H1 (cell line): ENCODE data around the gene MLLT6. TPM values are rescaled to one million over a fixed set of nuclear protein-coding genes. Genes with fewer than 3 reads are reported as not detected.
A peak's percentile ranks its signal among the peaks of the same experiment; 100 is the strongest.

Experiments
- CTCF ChIA-PET: fragments of 300-600 bp; sonication (Branson Sonifier 250); formaldehyde crosslinking; loops from one replicate; lab custom pipeline; 2021; ENCODE audit not compliant: partially characterized antibody; lab: Charles Lee
- POLR2A ChIA-PET: fragments of 300-600 bp; sonication (Branson Sonifier 250); formaldehyde crosslinking; loops from one replicate; lab custom pipeline; 2021; ENCODE audit warnings: inconsistent platforms; ENCODE audit not compliant: partially characterized antibody; lab: Charles Lee
- DNase-seq, 2 experiments: peaks; one replicate each; pipeline versions ENCODE4 v3.0.0 to v3.0.0-alpha.2; 2010 to 2022; ENCODE audit warnings: low spot score in 2 of 2, low read depth in 1 of 2, mixed read lengths in 1 of 2
- FAIRE-seq: peaks from 2 replicates; lab custom pipeline; 2011; peaks lifted over from hg19 to GRCh38; lab: Jason Lieb, UNC
- H2AFZ ChIP-seq: 2 replicates; pipeline ENCODE4 v1.8.1; 2012; ENCODE audit warnings: low read length, inconsistent platforms
- H2AK5ac ChIP-seq: 2 replicates; pipeline ENCODE4 v1.6.1; 2013; ENCODE audit warnings: low read depth, low read length
- H2BK120ac ChIP-seq: replicated peaks from 2 replicates; pipeline ENCODE3; 2013; ENCODE audit warnings: low read depth, low read length, inconsistent platforms
- H2BK12ac ChIP-seq: 2 replicates; pipeline ENCODE4 v1.6.1; 2013; ENCODE audit warnings: low read depth, low read length
- H2BK15ac ChIP-seq: 2 replicates; pipeline ENCODE4 v1.6.1; 2013; ENCODE audit warnings: low read length
- H2BK20ac ChIP-seq: 2 replicates; pipeline ENCODE4 v1.6.1; 2013; ENCODE audit warnings: low read length
- H2BK5ac ChIP-seq: 2 replicates; pipeline ENCODE4 v1.6.1; 2013; ENCODE audit warnings: low read depth, low read length
- H3K14ac ChIP-seq: 2 replicates; pipeline ENCODE4 v1.6.1; 2013; ENCODE audit warnings: inconsistent platforms; ENCODE audit not compliant: insufficient read length
- H3K18ac ChIP-seq: 2 replicates; pipeline ENCODE4 v1.6.1; 2013; ENCODE audit warnings: low read length; ENCODE audit errors: extremely low read depth
- H3K23ac ChIP-seq: 2 replicates; pipeline ENCODE4 v1.6.1; 2013; ENCODE audit warnings: inconsistent platforms; ENCODE audit not compliant: insufficient read length
- H3K23me2 ChIP-seq: 2 replicates; pipeline ENCODE4 v1.6.1; 2013; ENCODE audit warnings: low read depth, low read length
- H3K27ac ChIP-seq: 2 replicates; pipeline ENCODE4 v1.6.1; 2011; ENCODE audit warnings: low read depth, low read length, inconsistent platforms
- H3K27me3 ChIP-seq, 4 experiments: replicated peaks in 1 of 4; 1 replicate in 1 of 4; 2 replicates in 3 of 4; pipeline versions ENCODE4 v1.6.1 to v1.8.1; 2011 to 2013; ENCODE audit warnings: low read length in 3 of 4, mild to moderate bottlenecking in 3 of 4, inconsistent platforms in 2 of 4, mixed read lengths in 2 of 4, moderate library complexity in 1 of 4; ENCODE audit not compliant: control insufficient read depth in 3 of 4, insufficient read depth in 3 of 4; ENCODE audit errors: extremely low read depth in 1 of 4
- H3K36me3 ChIP-seq, 4 experiments: 2 replicates each; pipeline versions ENCODE4 v1.6.1 to v1.8.1; 2011 to 2013; ENCODE audit warnings: mild to moderate bottlenecking in 4 of 4, low read length in 3 of 4, moderate library complexity in 2 of 4, control low read depth in 1 of 4, inconsistent platforms in 1 of 4; ENCODE audit not compliant: insufficient read depth in 4 of 4, control insufficient read depth in 2 of 4
- H3K4ac ChIP-seq: replicated peaks from 2 replicates; pipeline ENCODE3; 2013; ENCODE audit warnings: low read length, low read depth, mixed read lengths, inconsistent platforms; ENCODE audit not compliant: insufficient read length
- H3K4me1 ChIP-seq, 4 experiments: replicated peaks in 1 of 4; 1 replicate in 1 of 4; 2 replicates in 3 of 4; pipeline versions ENCODE4 v1.6.1 to v1.8.1; 2011 to 2013; ENCODE audit warnings: low read length in 3 of 4, inconsistent platforms in 2 of 4, mixed read lengths in 1 of 4; ENCODE audit not compliant: insufficient read depth in 4 of 4, control insufficient read depth in 3 of 4
- H3K4me2 ChIP-seq, 2 experiments: 2 replicates each; pipeline versions ENCODE4 v1.6.1 to v1.8.1; 2011 to 2013; ENCODE audit warnings: low read depth in 2 of 2, low read length in 2 of 2, control low read depth in 1 of 2, inconsistent platforms in 1 of 2, mild to moderate bottlenecking in 1 of 2; ENCODE audit not compliant: insufficient read depth in 1 of 2
- H3K4me3 ChIP-seq, 4 experiments: fragments of 200-600, 300-600 bp in 1 of 4; sonication (generic), shearing (Covaris generic), sonication (Bioruptor Twin) in 1 of 4; 2 replicates each; pipeline versions ENCODE4 v1.5.1 to v1.8.1; 2011 to 2016; ENCODE audit warnings: low read length in 4 of 4, low read depth in 3 of 4, control low read depth in 2 of 4, inconsistent platforms in 2 of 4, mild to moderate bottlenecking in 2 of 4, mixed read lengths in 1 of 4, moderate library complexity in 1 of 4; ENCODE audit not compliant: insufficient read depth in 2 of 4; ENCODE audit errors: extremely low read depth in 1 of 4
- H3K56ac ChIP-seq: replicated peaks from 2 replicates; pipeline ENCODE3; 2013; ENCODE audit warnings: low read depth, mild to moderate bottlenecking, mixed read lengths, low read length, inconsistent platforms; ENCODE audit not compliant: insufficient read length
- H3K79me1 ChIP-seq: 2 replicates; pipeline ENCODE4 v1.6.1; 2013; ENCODE audit warnings: low read depth, low read length, control low read depth
- H3K79me2 ChIP-seq, 2 experiments: 2 replicates each; pipeline versions ENCODE4 v1.6.1 to v1.8.1; 2012 to 2013; ENCODE audit warnings: low read length in 2 of 2, mild to moderate bottlenecking in 2 of 2, inconsistent platforms in 1 of 2; ENCODE audit not compliant: insufficient read depth in 2 of 2, control insufficient read depth in 1 of 2
- H3K9ac ChIP-seq, 4 experiments: replicated peaks in 1 of 4; 1 replicate in 1 of 4; 2 replicates in 3 of 4; pipeline versions ENCODE4 v1.6.1 to v1.8.1; 2011 to 2013; ENCODE audit warnings: low read depth in 3 of 4, low read length in 3 of 4, control low read depth in 2 of 4, mild to moderate bottlenecking in 2 of 4, moderate library complexity in 2 of 4, inconsistent platforms in 1 of 4; ENCODE audit errors: extremely low read depth in 1 of 4
- H3K9me3 ChIP-seq, 2 experiments: 2 replicates each; pipeline versions ENCODE4 v1.6.1 to v1.8.1; 2012 to 2013; ENCODE audit warnings: mild to moderate bottlenecking in 2 of 2, moderate library complexity in 2 of 2, control low read depth in 1 of 2, inconsistent platforms in 1 of 2, low read depth in 1 of 2, low read length in 1 of 2, mixed read lengths in 1 of 2; ENCODE audit not compliant: insufficient read depth in 2 of 2
- H4K20me1 ChIP-seq, 2 experiments: replicated peaks in 1 of 2; 2 replicates each; pipeline versions ENCODE3 to v1.8.1; 2011 to 2013; ENCODE audit warnings: inconsistent platforms in 2 of 2, low read length in 2 of 2, mild to moderate bottlenecking in 1 of 2; ENCODE audit not compliant: insufficient read depth in 2 of 2, control insufficient read depth in 1 of 2
- H4K5ac ChIP-seq: 2 replicates; pipeline ENCODE4 v1.6.1; 2013; ENCODE audit warnings: low read length, low read depth, mixed read lengths, inconsistent platforms; ENCODE audit not compliant: insufficient read length
- H4K8ac ChIP-seq: 2 replicates; pipeline ENCODE4 v1.8.0; 2013; ENCODE audit warnings: mild to moderate bottlenecking, moderate library complexity, low read length, inconsistent platforms; ENCODE audit not compliant: insufficient read depth; ENCODE audit errors: extremely low read depth
- H4K91ac ChIP-seq: replicated peaks from 2 replicates; pipeline ENCODE3; 2013; ENCODE audit warnings: low read length, mixed read lengths, inconsistent platforms; ENCODE audit not compliant: insufficient read length
- CTCF ChIP-seq, 3 experiments: IDR thresholded peaks; 1 replicate in 2 of 3; 2 replicates in 1 of 3; pipeline versions ENCODE4 v1.5.1 to v1.6.1; 2011; ENCODE audit warnings: low read length in 3 of 3, mild to moderate bottlenecking in 3 of 3, inconsistent platforms in 2 of 3, low read depth in 1 of 3, moderate library complexity in 1 of 3; ENCODE audit not compliant: insufficient read depth in 1 of 3; ENCODE audit errors: control extremely low read depth in 1 of 3
- HDAC6 ChIP-seq: IDR thresholded peaks from one replicate; pipeline ENCODE4 v1.7.1; 2012; ENCODE audit warnings: low read depth, mild to moderate bottlenecking, inconsistent platforms, low read length, moderate library complexity
- MAFK ChIP-seq: IDR thresholded peaks from 2 replicates; pipeline ENCODE4 v1.6.1; 2012; ENCODE audit warnings: low read depth, mild to moderate bottlenecking, improper control_type of control experiment, low read length
- RNF2 ChIP-seq: fragments of 200-900, 300-1000 bp; sonication (generic); IDR thresholded peaks from 2 replicates; pipeline ENCODE4 v1.7.1; 2016; ENCODE audit warnings: borderline replicate concordance, low read depth, mild to moderate bottlenecking, antibody characterized with exemption, low read length; ENCODE audit not compliant: poor library complexity, severe bottlenecking; ENCODE audit errors: missing control alignments
- SIRT6 ChIP-seq: IDR thresholded peaks from one replicate; pipeline ENCODE4 v1.7.1; 2012; ENCODE audit warnings: low read length, inconsistent platforms
- TBP ChIP-seq: IDR thresholded peaks from 2 replicates; pipeline ENCODE4 v1.6.1; 2011; ENCODE audit warnings: low read depth, low read length, improper control_type of control experiment
- WGBS, 2 experiments: shearing (Covaris generic) in 1 of 2; methylation state at CpG; one replicate each; pipeline versions ENCODE4 v1.1.6 to v1.1.7; 2013 to 2015; ENCODE audit warnings: low lambda C conversion rate in 2 of 2, mixed read lengths in 2 of 2, inconsistent platforms in 1 of 2, low coverage in 1 of 2, missing lambda C conversion rate in 1 of 2; ENCODE audit not compliant: insufficient replicate concordance in 2 of 2, insufficient coverage in 1 of 2, insufficient read length in 1 of 2; ENCODE audit errors: extremely low coverage in 1 of 2, missing lambda C conversion rate in 1 of 2; 5-methylcytosine and 5-hydroxymethylcytosine counted together
- polyA plus RNA-seq, 7 experiments: library from polyadenylated mRNA; depleted of rRNA in 3 of 7; stranded (reverse) in 5 of 7; unstranded in 2 of 7; fragments of >200 nt in 5 of 7; fragments of 200-250 nt in 2 of 7; gene quantifications; 1 replicate in 5 of 7; 2 replicates in 1 of 7; 4 replicates in 1 of 7; pipeline versions ENCODE4 v1.2.1 to v1.2.3, GENCODE V29; 2011 to 2013; ENCODE audit warnings: missing spikeins in 2 of 7, mixed read lengths in 2 of 7
- total RNA-seq: library from RNA; stranded (reverse); fragmentation: NEBNext Ultra II Directional; extraction: Animal tissue kit (Norgen Biotek cat#: 25700); gene quantifications from 2 replicates; pipeline ENCODE4 v1.2.1, GENCODE V29; 2021

Gene MLLT6
- total and polyA plus RNA-seq, 2 of the 8 experiments (the other 6 are each of a cell fraction or from before 2014, with no cell fraction given) = 6.5 to 8.0 TPM

DNA sequence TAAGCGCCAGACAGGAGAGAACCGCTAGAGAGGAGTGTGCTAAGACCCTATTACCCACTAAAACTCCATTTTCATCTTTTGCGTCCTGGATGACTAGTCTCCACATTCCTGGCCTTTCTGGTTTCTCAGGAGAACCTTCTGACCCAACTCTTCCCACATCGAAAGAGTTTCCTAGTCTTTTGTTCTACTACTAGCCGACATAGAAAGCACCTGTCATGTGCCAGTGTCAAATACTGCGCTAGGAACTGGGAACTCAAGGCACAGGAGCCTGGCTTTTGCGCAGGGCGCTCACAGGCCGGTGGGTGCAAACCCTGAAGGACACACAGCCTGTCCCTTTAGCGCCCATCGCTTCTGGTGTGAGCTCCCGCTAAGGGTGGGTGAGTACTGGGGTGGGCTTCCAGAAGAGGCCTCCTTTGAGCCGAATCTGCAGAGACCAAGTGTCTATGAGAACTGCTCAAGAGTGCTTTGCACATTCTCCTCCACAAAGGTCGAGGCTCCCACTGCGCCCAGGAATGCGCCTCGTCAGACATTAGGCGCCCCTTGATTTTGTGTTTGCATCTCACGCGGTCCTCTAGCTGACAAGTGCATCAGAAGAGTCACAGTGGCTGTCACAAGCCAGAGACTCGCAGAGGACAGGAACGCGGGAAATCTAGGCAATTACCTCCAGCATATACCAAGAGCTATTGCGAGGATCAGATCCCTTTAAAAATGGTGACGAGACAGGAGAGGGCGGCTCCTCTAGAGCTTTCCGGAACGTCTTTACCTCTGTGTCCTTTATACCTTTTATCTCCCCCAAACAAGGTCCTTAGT, 45.4 kb downstream of the MLLT6 start:
- H3K4me2 ChIP-seq = peak overlapping the region; percentile 89 to 91
- no peak overlapping the region for H3K23ac ChIP-seq
- no peak overlapping the region for H3K27ac ChIP-seq
- H4K5ac ChIP-seq = no peak overlapping the region
- H2BK20ac ChIP-seq = no peak overlapping the region
- H3K36me3 ChIP-seq = peaks cover 0 to 3% (median 1%) of the 10 kb centered on the region in 4 experiments; a peak in 3 of 8 replicates
- H2BK15ac ChIP-seq = no peak overlapping the region
- H3K4me3 ChIP-seq = peak overlapping the region; percentile 66 to 87 (median 84)
- peak overlapping the region in 1 of 4 experiments; percentile 43; a peak in 3 of 7 replicates for H3K9ac ChIP-seq
- ChIA-PET POLR2A (interaction anchor here (0.7 to 3.6 kb wide), 10 partner anchors 14 to 449 kb away, joined by 3 to 22 read pairs (median 4); partner anchors contain the start of genes CISD3, CWC25, RPL19 and RPL23), CTCF (interaction anchor here (0.8 to 1.6 kb wide), 3 partner anchors 16 to 70 kb away, joined by 3 to 8 read pairs (median 4); no protein-coding TSS in a partner anchor)
- H2BK5ac ChIP-seq = no peak overlapping the region
- no peak overlapping the region for H2AFZ ChIP-seq
- H3K27me3 ChIP-seq = peaks cover 0 to 11% (median 5%) of the 10 kb centered on the region in 4 experiments; a peak in 5 of 7 replicates
- no peaks in the 10 kb centered on the region for H3K9me3 ChIP-seq
- peaks cover 5% of the 10 kb centered on the region for H3K79me1 ChIP-seq
- FAIRE-seq (no peak), DNase-seq (peak in 1 of 2 experiments; percentile 73)
- no peak overlapping the region for H3K56ac ChIP-seq
- H4K20me1 ChIP-seq = peaks cover 11 to 17% of the 10 kb centered on the region in 2 experiments
- peaks cover 48% of the 10 kb centered on the region for H3K23me2 ChIP-seq
- H2BK12ac ChIP-seq = 0 out of 2 replicates have a peak overlapping the region, but pooled peaks have one; percentile 46
- H3K18ac ChIP-seq = no peak overlapping the region; the same call in 1 of the 2 replicates
- no peak overlapping the region for H3K14ac ChIP-seq
- H4K91ac ChIP-seq = no peak overlapping the region
- H4K8ac ChIP-seq = no peak overlapping the region
- H3K4ac ChIP-seq = peak overlapping the region; percentile 49
- H2BK120ac ChIP-seq = no peak overlapping the region
- peaks cover 16 to 34% of the 10 kb centered on the region in 2 experiments for H3K79me2 ChIP-seq
- WGBS, 2 experiments = 3% methylated on average over 28 of the region's 28 CpGs; no CpG with 5 or more reads in 1 of the 2 experiments
- peaks cover 7 to 19% (median 13%) of the 10 kb centered on the region in 4 experiments for H3K4me1 ChIP-seq
- H2AK5ac ChIP-seq = no peak overlapping the region
- no peak for TF ChIP-seq TBP
- TF ChIP-seq SIRT6 = no peak
- no peak; the same call in 1 of the 2 replicates for TF ChIP-seq MAFK
- TF ChIP-seq HDAC6 = no peak
- TF ChIP-seq RNF2 = no peak
- no peak for TF ChIP-seq CTCF (IDR thresholded peaks at IDR 0.05; ENCODE audit: control extremely low read depth in 1 of 3, insufficient read depth in 1 of 3, low read depth in 1 of 3, low read length in 3 of 3)
